GM23248 (cell line): ENCODE measurements around the gene L3MBTL2.

Source experiments
- EZH2 ChIP-seq: fragments of 200-600 bp; sonication (generic); IDR thresholded peaks from 2 replicates; pipeline ENCODE4 v1.6.1; 2018; ENCODE audit warnings: antibody characterized with exemption, mild to moderate bottlenecking; ENCODE audit not compliant: insufficient read depth, poor library complexity, severe bottlenecking
- EZH2phosphoT487 ChIP-seq: fragments of 200-600 bp; sonication (generic); IDR thresholded peaks from 2 replicates; pipeline ENCODE4 v1.6.1; 2018; ENCODE audit warnings: antibody characterized with exemption, moderate library complexity, mild to moderate bottlenecking, low read depth; ENCODE audit not compliant: insufficient read depth

GRCh38 chr22:41226723-41227655, 21.9 kb downstream of the L3MBTL2 start:
- TF ChIP-seq EZH2 (no peak), EZH2phosphoT487 (no peak)
